Lower leg skin (tissue), 3 donors: ENCODE data around the gene LTBP3.

Source experiments
- POLR2A ChIP-seq, 2 donors: fragments of 450-650 bp; IDR thresholded peaks; one replicate each; pipeline ENCODE4 v1.6.1; 2016 to 2017; ENCODE audit warnings: antibody characterized with exemption in 2 of 2, mild to moderate bottlenecking in 1 of 2, moderate library complexity in 1 of 2
- TF ChIP-seq, protein P1 (sequence below), 3 donors: fragments of 450-650 bp; IDR thresholded peaks; one replicate each; pipeline ENCODE4 v1.5.1; 2016; ENCODE audit warnings: antibody characterized with exemption in 3 of 3, mild to moderate bottlenecking in 3 of 3, moderate library complexity in 2 of 3

DNA sequence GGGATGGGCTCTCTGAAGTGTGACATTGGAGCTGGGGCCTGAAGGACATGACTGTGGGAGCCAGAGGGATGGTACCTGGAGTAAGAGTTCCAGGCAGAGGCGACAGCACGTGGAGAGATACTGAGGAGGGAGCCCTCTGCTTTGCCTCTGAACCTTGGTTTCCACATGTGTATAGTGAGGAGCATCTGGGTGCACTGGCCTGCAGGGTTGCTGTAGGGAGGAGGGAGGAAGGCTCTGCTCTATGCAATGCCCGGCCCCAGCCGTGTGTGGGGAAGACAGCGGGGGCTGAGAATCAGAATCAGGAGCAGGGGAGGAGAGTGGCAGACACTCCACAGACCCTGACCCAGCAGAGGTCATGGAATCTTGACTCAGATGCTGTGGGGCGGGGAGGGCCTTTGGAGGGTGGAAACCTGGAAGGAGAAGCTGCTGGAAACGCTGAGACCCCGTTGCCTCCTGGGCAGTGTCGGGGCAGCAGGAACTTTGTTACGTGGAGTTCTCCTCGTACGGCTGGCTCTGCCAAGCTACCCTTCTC is 29.3 kb downstream of the LTBP3 start:
- TF ChIP-seq, protein P1, sequence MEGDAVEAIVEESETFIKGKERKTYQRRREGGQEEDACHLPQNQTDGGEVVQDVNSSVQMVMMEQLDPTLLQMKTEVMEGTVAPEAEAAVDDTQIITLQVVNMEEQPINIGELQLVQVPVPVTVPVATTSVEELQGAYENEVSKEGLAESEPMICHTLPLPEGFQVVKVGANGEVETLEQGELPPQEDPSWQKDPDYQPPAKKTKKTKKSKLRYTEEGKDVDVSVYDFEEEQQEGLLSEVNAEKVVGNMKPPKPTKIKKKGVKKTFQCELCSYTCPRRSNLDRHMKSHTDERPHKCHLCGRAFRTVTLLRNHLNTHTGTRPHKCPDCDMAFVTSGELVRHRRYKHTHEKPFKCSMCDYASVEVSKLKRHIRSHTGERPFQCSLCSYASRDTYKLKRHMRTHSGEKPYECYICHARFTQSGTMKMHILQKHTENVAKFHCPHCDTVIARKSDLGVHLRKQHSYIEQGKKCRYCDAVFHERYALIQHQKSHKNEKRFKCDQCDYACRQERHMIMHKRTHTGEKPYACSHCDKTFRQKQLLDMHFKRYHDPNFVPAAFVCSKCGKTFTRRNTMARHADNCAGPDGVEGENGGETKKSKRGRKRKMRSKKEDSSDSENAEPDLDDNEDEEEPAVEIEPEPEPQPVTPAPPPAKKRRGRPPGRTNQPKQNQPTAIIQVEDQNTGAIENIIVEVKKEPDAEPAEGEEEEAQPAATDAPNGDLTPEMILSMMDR (IDR thresholded peaks at IDR 0.05): no peak
- TF ChIP-seq POLR2A (IDR thresholded peaks at IDR 0.05): no peak
